GM10248 (cell line): Measurements from ENCODE around the gene SUFU.

Experiments
- CTCF ChIA-PET: fragments of 300-600 bp; sonication (Branson Sonifier 250); formaldehyde crosslinking; extraction: SDS; loops from one replicate; lab custom pipeline; 2021; ENCODE audit warnings: antibody characterized with exemption; lab: Yijun Ruan, JAX
- POLR2A ChIA-PET: fragments of 350-650 bp; sonication (Branson Sonifier 250); formaldehyde crosslinking; extraction: SDS; loops from one replicate; lab custom pipeline; 2020; ENCODE audit warnings: antibody characterized with exemption; lab: Yijun Ruan, JAX
- DNase-seq: peaks from one replicate; pipeline ENCODE4 v3.0.0; 2012; ENCODE audit errors: extremely low spot score
- CTCF ChIP-seq: IDR thresholded peaks from 2 replicates; pipeline ENCODE4 v1.5.1; 2012; ENCODE audit warnings: mild to moderate bottlenecking, low read depth; ENCODE audit errors: extremely low read depth, missing control alignments, control extremely low read depth

Gene SUFU

GRCh38 chr10:102620138-102620590 lies 116.4 kb downstream of the SUFU start:
- POLR2A ChIA-PET, result no interaction called here
- DNase-seq, result no peak
- CTCF ChIA-PET, result interaction anchor here (0.9 to 1.7 kb wide), 3 partner anchors 9 to 37 kb away, joined by 3 to 4 read pairs (median 4); no protein-coding TSS in a partner anchor
- no peak for TF ChIP-seq CTCF

GRCh38 chr10:102620591-102621442 lies 117.0 kb downstream of the SUFU start:
- TF ChIP-seq CTCF, result no peak
- POLR2A ChIA-PET, result no interaction called here
- CTCF ChIA-PET, result interaction anchor here (0.9 to 1.7 kb wide), 4 partner anchors 9 to 37 kb away, joined by 3 to 4 read pairs (median 4); no protein-coding TSS in a partner anchor
- no peak for DNase-seq

- DNase-seq, result no peak
- POLR2A ChIA-PET, result no interaction called here
- no peak for TF ChIP-seq CTCF
- CTCF ChIA-PET, result interaction anchor here (0.7 to 1.7 kb wide), 3 partner anchors 10 to 38 kb away, joined by 3 to 4 read pairs (median 3); no protein-coding TSS in a partner anchor
Measured at GRCh38 chr10:102621443-102622325, 117.9 kb downstream of the SUFU start.

- ChIA-PET CTCF (interaction anchor here (0.8 to 2.5 kb wide), 5 partner anchors 8 to 277 kb away, joined by 3 to 8 read pairs (median 3); no protein-coding TSS in a partner anchor), POLR2A (no interaction called here)
- DNase-seq, result no peak
- no peak for TF ChIP-seq CTCF
Measured at GRCh38 chr10:102624094-102624493, 120.3 kb downstream of the SUFU start.

GRCh38 chr10:102624751-102625645 lies 121.2 kb downstream of the SUFU start:
- DNase-seq, result no peak
- TF ChIP-seq CTCF, result no peak
- CTCF ChIA-PET, result interaction anchor here (0.7 to 2.5 kb wide), 6 partner anchors 14 to 277 kb away, joined by 3 to 8 read pairs (median 3); no protein-coding TSS in a partner anchor
- POLR2A ChIA-PET, result no interaction called here
